HG03354 (cell line): ENCODE measurements around the gene UTS2B.
A peak's percentile ranks its signal among the peaks of the same experiment; 100 is the strongest.
"Not testable (repeated sequence)": the region's sequence is repeated elsewhere in the genome, so short reads cannot be mapped to it uniquely, and the experiment has no call there.

Source experiments
- ATAC-seq: cut with Tn5 transposase; IDR thresholded peaks from one replicate; pipeline ENCODE4 v1.9.1; 2021; ENCODE audit warnings: mild to moderate bottlenecking; ENCODE audit not compliant: unreplicated experiment, poor library complexity, severe bottlenecking

The UTS2B gene

DNA sequence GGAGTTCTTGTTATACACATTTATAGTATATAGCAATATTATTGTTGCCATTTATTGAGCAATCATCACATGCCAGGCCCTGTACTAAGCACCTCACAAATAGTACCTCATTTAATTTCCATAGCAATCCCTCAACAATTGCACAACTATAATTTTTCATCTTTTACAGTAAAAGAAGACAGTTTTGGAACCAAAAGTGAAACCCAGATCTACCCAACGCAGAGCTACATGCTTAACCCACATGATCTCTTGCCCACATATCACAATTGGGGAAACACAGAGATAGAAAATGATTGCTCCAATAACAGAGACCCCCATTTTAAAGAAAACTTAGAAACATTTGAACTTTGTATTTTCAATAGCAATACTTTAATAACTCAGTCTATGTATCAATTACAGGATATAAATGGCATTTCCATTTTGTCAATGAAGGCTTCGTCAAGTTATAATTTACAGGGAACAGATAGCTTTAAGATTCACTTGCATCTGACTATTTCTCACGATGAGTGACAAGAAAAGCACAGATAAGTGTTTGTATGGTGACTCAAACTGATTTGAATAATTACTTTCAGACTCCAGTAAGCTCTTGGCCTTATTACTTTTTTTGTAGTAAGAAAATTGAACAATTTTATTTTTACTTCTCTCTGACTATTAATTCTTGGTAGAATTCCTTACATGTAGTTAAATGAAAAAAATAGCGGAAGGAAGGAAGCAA, 39.9 kb downstream of the UTS2B start:
- peak; percentile 89 for ATAC-seq

DNA sequence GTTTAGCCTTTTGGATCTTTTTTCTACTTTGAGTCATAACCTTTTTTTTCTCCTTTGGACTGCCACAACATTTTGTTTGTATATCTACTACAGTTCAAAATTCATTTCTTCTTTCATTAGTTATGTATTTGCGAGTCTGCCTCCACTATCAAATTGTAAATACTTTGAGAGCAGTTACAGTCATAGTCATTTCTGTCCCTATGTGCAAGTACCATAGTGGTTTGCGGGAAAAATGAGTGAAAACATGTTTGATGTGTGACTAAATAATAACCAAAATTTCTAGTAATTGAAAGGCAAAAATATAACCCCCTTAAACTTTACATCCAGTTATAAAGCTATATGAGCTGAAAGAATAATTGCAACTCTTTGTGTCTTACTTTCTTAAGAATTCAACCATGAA, 46.9 kb downstream of the UTS2B start:
- ATAC-seq, result no peak

DNA sequence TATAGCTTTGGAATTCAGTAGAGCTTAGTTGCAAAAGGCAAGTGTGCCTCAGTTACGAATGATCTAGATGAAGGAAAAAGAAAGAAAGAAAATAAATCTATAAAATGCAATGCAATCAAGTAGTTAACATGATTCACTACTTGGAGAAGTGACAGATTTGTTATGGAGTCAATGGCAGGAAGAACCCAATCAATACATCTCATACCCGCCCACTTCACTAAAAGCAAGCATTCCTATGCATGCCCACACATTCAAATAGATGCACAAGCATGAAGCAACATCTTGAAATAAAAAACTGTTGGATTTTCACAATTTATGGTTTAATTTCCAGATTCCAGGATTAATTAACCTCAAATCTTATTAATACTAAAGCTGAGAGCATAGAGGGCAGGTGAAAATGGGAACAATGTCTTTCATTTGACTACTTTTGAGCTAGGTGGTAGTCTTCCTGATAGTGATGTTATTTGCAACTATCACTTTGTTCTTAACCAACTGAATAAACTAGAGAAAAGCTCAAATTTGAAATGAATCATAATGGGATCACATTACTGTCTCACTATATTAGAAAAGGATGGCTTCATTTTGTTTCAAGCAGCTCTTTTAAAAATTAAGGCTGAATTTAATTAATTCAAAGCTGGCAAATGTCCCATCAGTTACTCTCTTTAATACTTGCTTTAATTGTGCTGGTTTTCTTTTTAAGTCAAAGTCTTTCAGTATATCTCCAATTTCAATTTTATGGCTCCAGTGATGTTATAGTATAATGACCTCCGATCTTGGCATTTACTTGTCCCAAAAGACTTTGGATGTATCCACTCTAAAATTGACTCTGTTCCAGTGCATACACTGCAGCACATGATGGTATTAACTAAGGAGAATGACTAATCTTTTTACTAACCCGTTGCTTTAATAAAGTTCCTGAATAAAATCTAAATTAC, 47.8 kb downstream of the UTS2B start:
- no peak for ATAC-seq

DNA sequence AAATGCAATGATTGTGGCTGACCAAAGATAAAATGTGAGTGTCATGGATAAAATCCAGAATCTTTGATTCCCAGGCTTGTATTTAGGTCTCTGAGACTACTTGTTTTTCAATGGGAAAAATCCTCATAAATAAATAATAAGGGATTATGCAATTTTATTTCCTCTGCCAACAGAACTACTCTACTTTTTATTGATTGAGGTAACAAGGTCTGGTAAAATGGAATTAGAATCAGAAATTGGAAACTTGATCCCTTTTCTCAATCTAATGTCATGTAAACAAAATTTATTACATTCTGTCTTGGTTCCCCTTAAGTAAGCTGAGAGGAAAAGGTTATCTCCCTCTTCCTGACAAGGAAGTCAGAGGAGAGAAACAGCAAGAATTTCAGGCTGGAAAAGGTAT, 49.4 kb downstream of the UTS2B start:
- ATAC-seq, result no peak

DNA sequence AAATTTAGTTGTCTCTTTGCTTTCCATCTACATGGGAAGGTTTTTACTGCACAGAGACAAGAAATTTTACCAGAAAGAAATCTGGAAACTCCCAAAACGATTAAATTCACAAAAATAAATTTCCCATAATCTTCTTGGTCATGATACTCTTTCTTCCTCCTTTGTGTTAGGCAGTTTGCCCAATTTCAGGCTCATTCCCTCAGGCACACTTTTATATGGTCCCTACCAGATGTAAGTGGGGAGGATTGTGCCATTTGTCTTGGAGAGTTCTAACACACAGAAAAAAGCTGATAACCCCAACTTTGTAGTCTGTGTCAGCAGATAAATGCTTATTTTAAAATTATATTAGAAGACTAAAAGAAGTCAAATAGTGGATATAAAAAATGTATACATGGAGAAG, 50.2 kb downstream of the UTS2B start:
- no peak for ATAC-seq

DNA sequence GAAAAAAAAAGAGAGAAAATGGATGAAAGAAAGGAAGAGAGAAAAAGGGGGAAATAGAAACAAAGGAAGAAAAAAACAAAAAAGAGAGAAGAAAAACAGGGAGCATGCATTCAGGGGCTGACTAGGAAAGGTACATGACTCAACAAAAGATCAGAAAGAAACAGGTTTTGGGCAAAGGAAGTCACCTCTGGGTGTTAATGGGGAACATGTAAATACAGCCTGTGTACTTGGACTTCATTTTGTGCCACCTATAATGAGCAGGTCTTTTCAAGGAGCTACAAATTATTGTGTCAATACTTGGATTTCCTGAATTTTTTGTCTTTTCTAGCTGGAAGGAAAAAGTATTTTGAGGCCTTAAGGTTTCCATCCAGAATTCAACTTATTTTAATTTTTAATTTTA, 54.6 kb downstream of the UTS2B start:
- no peak for ATAC-seq

GRCh38 chr3:191275244-191275643, 55.1 kb downstream of the UTS2B start:
- ATAC-seq, result not testable (repeated sequence)

GRCh38 chr3:191269289-191270085, 60.8 kb downstream of the UTS2B start:
- peak; percentile 77 for ATAC-seq

- no peak for ATAC-seq
These were observed 61.6 kb downstream of the UTS2B start for GRCh38 chr3:191268737-191269136.

DNA sequence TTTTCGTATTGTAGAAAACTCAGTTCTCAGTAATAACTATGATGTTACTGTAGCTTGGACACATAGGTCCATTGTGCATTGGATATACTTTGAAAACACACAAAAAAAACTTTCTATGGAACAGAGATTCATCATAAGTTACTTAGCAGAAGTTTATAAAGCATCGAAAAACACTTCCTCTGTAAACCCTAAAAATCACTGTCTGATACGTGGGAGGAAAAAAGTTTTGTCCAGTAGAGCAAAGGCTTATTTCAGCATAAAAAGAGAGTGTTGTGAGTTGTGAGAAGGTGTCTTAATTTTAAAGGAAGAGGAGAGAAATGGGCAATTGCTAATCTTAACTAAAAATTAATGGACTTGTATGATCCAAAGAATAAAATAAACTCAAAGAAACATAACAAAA, 66.5 kb downstream of the UTS2B start:
- no peak for ATAC-seq

DNA sequence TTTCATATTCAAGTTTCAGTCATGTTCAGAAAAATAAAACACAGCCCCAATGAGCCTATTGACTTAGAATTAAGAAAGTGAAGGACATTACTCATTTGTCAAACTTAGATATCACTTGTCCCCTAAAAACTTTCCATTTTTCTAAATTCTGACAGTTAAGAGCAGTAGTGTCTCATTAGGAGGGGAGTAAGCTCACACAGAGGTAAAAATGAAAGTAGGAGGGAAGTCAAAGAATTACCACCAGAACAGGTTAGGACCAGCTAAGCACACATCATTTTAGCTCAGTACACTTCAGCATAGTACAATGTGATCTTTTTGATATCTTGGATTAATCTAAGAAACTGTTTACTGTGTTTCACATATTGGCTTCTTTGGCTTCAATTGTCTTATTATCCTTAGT, 67.0 kb downstream of the UTS2B start:
- ATAC-seq, result peak; percentile 92

DNA sequence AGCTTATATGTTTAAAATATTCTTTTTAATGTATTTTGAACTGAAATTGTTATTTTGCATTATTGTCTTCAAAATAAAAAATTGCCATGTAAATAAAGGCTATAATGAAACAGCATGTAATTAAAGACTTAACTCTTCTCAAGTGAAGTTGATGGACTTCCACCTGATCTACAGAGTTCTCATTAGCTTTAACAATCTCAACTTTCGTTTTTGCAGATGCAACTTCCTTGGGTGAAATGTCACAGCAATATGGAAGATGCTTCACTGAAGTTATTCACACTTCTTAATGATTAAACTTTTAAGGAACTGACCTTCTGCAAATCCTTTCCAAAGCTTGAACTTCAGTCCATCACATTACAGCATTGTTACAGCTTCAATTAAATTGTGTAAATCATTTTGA, 67.7 kb downstream of the UTS2B start:
- peak; percentile 58 for ATAC-seq

GRCh38 chr3:191261304-191261638, 69.1 kb downstream of the UTS2B start:
- ATAC-seq, result no peak

DNA sequence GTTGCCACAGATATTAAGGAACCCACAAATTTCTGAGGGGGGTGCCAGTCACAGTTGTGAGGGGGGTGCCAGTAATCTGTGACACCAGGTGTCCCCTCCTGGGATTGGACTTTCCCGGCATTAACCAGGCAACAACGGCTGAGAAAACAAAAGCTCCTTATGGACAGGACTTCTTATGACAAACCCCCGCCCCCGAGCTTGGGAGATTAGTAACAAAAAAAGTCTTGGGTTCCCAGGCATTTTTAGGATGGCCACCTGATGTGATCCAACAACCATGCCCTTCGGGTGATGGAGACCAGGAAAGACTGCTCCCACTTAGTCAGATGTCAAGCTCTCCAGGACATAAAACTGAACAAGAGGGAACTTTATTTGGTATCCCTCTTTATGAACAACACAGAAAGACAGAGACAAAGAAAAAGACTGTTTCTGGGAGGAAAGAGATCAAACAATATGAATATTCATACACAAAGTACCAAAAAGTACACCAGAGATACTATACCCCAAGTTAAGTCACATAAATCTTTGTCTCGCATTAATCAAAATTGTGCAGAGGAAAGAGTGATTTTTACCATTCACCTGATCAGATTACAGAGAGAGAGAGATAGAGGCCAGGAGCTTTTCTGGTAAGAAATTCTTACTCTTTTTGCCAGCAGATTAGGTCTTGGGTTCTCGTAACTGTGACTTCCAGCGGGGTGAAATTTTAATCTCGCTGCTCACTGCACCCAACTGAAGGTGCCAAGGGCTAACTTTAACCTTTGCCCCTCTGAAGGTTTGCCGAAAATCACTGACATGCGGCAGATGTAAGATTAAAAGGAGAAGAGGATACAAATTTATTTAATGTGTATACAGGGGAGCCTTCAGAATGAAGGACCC, 69.7 kb downstream of the UTS2B start:
- no peak for ATAC-seq

- no peak for ATAC-seq
These were observed 70.8 kb downstream of the UTS2B start for GRCh38 chr3:191259486-191259885.

DNA sequence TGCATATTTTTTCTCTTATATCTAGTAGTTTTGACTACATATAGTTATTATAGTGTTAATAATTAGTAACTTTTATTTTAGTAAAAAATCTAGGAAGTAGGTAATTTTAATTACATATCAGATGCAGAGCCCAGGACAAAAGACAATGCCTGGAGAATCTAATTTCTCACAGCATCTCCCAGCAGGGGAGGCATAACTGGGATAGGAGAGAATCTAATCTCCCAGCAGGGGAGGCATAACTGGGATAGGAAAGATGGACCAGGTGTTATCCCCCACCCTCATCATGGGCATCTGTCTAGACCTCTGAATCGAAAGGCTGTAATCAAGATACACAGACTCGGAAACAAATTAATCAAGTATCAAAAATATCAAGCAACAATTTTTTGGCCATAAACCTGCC, 73.0 kb downstream of the UTS2B start:
- no peak for ATAC-seq

DNA sequence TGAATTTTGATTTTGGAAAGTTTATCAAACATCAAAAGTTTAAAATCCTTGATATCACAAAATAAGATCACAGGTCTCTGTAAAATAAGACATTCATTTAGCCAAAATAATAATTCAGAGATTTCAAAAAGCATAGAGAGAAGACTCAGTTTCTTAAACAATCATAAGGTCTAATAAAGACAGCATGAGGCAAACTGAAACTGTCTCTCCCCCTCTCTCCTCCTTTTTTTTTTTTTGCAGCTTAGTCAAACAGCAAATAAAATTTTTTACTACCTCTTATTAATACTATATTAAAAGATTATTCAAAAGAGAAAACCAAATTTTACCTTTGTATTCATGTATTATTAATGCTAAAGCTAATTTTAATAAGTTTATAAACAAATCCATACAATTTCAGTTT, 73.9 kb downstream of the UTS2B start:
- no peak for ATAC-seq

DNA sequence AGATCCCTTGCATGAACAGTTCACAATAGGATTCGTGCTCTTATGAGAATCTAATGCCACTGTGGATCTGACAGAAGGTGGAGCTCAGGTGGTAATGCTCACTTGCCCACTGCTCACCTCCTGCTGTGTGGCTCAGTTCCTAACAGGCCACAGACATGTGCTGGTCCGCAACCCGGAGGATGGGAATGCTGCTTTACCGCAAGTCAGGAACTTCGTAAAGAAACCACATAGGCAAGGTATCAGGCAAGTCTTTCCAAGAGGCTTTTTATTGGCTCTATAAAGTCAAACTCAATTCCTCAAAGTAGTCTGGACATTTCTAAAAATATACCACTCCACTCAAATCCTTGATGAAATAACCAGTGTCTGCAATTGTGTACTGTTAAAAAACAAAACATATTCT, 75.2 kb downstream of the UTS2B start:
- no peak for ATAC-seq

DNA sequence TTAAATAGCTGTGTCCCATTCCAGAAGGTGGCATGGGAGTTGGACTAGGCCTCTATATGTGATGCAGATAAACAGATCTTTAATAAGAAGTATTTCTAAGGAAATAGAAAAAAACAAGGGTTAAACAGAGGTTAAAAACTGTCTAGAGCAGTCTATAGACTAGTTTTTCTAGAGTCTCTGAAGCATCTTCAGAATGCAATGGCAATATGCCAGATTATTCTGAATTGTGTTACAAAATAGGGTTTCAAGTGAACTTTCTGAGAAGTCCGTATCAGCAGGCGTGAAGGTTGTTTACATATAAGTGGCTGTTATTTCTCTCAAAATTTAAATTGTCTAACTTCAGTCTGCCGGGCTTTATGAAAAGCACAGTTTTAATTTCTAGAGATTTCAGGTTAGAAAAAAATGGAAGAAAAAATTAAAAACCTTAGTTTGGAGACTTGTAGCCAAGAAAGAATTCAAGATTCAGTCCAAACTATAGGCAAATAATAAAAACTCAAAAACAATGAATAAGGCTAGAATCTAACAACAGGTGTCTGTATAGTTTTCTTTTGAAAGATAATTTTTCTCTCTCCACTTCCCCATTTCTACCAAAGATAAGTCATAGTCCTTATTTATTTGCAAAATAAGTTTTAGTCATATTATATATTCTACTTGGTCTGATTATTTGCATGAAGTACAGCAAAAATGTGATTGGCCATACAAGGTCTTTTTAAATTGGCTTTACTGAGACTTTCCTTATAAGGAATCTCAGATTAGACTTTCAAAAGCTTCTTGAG, 76.0 kb downstream of the UTS2B start:
- ATAC-seq, result peak; percentile 40
